B cell (primary cell): ENCODE results near the gene IL13RA1. TPM values are rescaled to one million over a fixed set of nuclear protein-coding genes. Genes with fewer than 3 reads are reported as not detected.

Source experiments
- ATAC-seq: fragments of 200-7000 bp; cut with Tn5 transposase; one replicate; pipeline ENCODE4 v1.10.0; 2021; ENCODE audit warnings: low read depth, mild to moderate bottlenecking, moderate number of reproducible peaks, moderate library complexity
- CTCF ChIA-PET: fragments of 350-600 bp; sonication (Branson Sonifier 250); formaldehyde crosslinking; loops from one replicate; lab custom pipeline; 2021; ENCODE audit warnings: antibody characterized with exemption, inconsistent platforms; lab: Charles Lee
- POLR2A ChIA-PET: fragments of 350-600 bp; sonication (Branson Sonifier 250); formaldehyde crosslinking; loops from one replicate; lab custom pipeline; 2021; ENCODE audit warnings: antibody characterized with exemption; lab: Charles Lee
- DNase-seq: peaks from one replicate; pipeline ENCODE4 v3.0.0; 2013
- H2AFZ ChIP-seq: 2 replicates; pipeline ENCODE4 v1.6.1; 2012; ENCODE audit warnings: mild to moderate bottlenecking, low read depth, low read length; ENCODE audit not compliant: insufficient read depth, poor library complexity, severe bottlenecking
- H3K27ac ChIP-seq, 2 donors: 1 replicate in 1 of 2; 2 replicates in 1 of 2; pipeline ENCODE4 v1.5.1; 2012 to 2013; ENCODE audit warnings: low read length in 2 of 2, mild to moderate bottlenecking in 2 of 2, moderate library complexity in 1 of 2
- H3K27me3 ChIP-seq, 4 experiments: fragments of 200-600 bp in 1 of 4; sonication (generic) in 1 of 4; replicated peaks in 1 of 4; 1 replicate in 2 of 4; 2 replicates in 2 of 4; pipeline versions ENCODE4 v1.6.1 to v1.7.0; 2013 to 2016; ENCODE audit warnings: low read length in 3 of 4, mild to moderate bottlenecking in 2 of 4, mixed read lengths in 1 of 4, moderate library complexity in 1 of 4; ENCODE audit not compliant: insufficient read depth in 4 of 4, control insufficient read depth in 3 of 4; ENCODE audit errors: control extremely low read depth in 1 of 4
- H3K36me3 ChIP-seq, 2 experiments: replicated peaks in 1 of 2; 1 replicate in 1 of 2; 2 replicates in 1 of 2; pipeline versions ENCODE4 v1.6.1 to v1.7.1; 2013; ENCODE audit warnings: low read length in 1 of 2; ENCODE audit not compliant: insufficient read depth in 2 of 2, control insufficient read depth in 1 of 2; ENCODE audit errors: control extremely low read depth in 1 of 2, extremely low read depth in 1 of 2
- H3K4me1 ChIP-seq, 2 donors: fragments of 200-600 bp in 1 of 2; sonication (generic) in 1 of 2; 1 replicate in 1 of 2; 2 replicates in 1 of 2; pipeline versions ENCODE4 v1.5.1 to v1.6.1; 2013 to 2017; ENCODE audit warnings: low read length in 2 of 2; ENCODE audit not compliant: control insufficient read depth in 2 of 2, insufficient read depth in 2 of 2
- H3K4me2 ChIP-seq: replicated peaks from 2 replicates; pipeline ENCODE3; 2012; ENCODE audit warnings: mild to moderate bottlenecking, low read depth, low read length; ENCODE audit not compliant: poor library complexity, severe bottlenecking
- H3K4me3 ChIP-seq, 5 experiments: fragments of 200-600 bp in 1 of 5; sonication (generic) in 1 of 5; 1 replicate in 3 of 5; 2 replicates in 2 of 5; pipeline versions ENCODE4 v1.5.1 to v1.7.0; 2011 to 2016; ENCODE audit warnings: low read length in 4 of 5, mild to moderate bottlenecking in 4 of 5, low read depth in 2 of 5, control low read depth in 1 of 5, moderate library complexity in 1 of 5; ENCODE audit not compliant: insufficient read depth in 1 of 5; ENCODE audit errors: control extremely low read depth in 1 of 5, extremely low read depth in 1 of 5
- H3K79me2 ChIP-seq: fragments of 200-600 bp; sonication (generic); one replicate; pipeline ENCODE4 v1.6.0; 2016; ENCODE audit warnings: low read length; ENCODE audit not compliant: control insufficient read depth, insufficient read depth
- H3K9ac ChIP-seq: fragments of 200-600 bp; sonication (generic); 2 replicates; pipeline ENCODE4 v1.6.1; 2017; ENCODE audit warnings: mild to moderate bottlenecking, low read length, moderate library complexity
- H3K9me3 ChIP-seq, 3 donors: one replicate each; pipeline versions ENCODE4 v1.6.1 to v1.7.1; 2013; ENCODE audit warnings: low read length in 2 of 3; ENCODE audit not compliant: control insufficient read depth in 2 of 3, insufficient read depth in 1 of 3; ENCODE audit errors: control extremely low read depth in 1 of 3
- H4K20me1 ChIP-seq: 2 replicates; pipeline ENCODE4 v1.6.0; 2012; ENCODE audit warnings: mild to moderate bottlenecking, low read length; ENCODE audit not compliant: insufficient read depth, control insufficient read depth, poor library complexity, severe bottlenecking
- H3K27ac Mint-ChIP-seq: one replicate; pipeline ENCODE4 v1.8.0; 2021; ENCODE audit warnings: mixed read lengths
- H3K27me3 Mint-ChIP-seq: one replicate; pipeline ENCODE4 v1.8.0; 2021; ENCODE audit warnings: mixed read lengths
- H3K4me1 Mint-ChIP-seq: one replicate; pipeline ENCODE4 v1.8.0; 2021; ENCODE audit warnings: mixed read lengths
- H3K4me3 Mint-ChIP-seq: one replicate; pipeline ENCODE4 v1.8.0; 2021; ENCODE audit warnings: mixed read lengths
- H3K9me3 Mint-ChIP-seq: one replicate; pipeline ENCODE4 v1.8.0; 2022; ENCODE audit warnings: mixed read lengths; ENCODE audit not compliant: insufficient read depth
- CTCF ChIP-seq: fragments of 200-600 bp; IDR thresholded peaks from one replicate; pipeline ENCODE4 v1.8.0; 2022; ENCODE audit warnings: antibody characterized with exemption, mild to moderate bottlenecking
- EZH2 ChIP-seq: IDR thresholded peaks from 2 replicates; pipeline ENCODE4 v1.6.1; 2012; ENCODE audit warnings: borderline replicate concordance, low read depth, mild to moderate bottlenecking, moderate library complexity, low read length; ENCODE audit not compliant: insufficient read depth, poor library complexity, severe bottlenecking
- WGBS: methylation state at CpG from one replicate; pipeline ENCODE4 v1.1.5; 2013; ENCODE audit warnings: missing lambda C conversion rate; ENCODE audit not compliant: insufficient coverage; 5-methylcytosine and 5-hydroxymethylcytosine counted together
- intact Hi-C: fragments of 100-400 bp; cut with micrococcal nuclease; formaldehyde crosslinking; loops from one replicate; pipeline ENCODE4 v1.10.0; 2022
- polyA plus RNA-seq: library from polyadenylated mRNA; depleted of rRNA; stranded (reverse); fragments of >200 nt; gene quantifications from 2 replicates; pipeline ENCODE4 v1.2.3, GENCODE V29; 2012
- total RNA-seq, 2 donors: library from RNA; stranded (reverse); fragments of 120-200 nt in 1 of 2; gene quantifications; 1 replicate in 1 of 2; 2 replicates in 1 of 2; pipeline versions ENCODE4 v1.2.3 to v1.2.4, GENCODE V29; 2013 to 2022

Gene IL13RA1
- total and polyA plus RNA-seq, 2 donors (not counting 1 experiment from before 2014, with no cell fraction given) = 9.2 to 36.1 TPM

DNA sequence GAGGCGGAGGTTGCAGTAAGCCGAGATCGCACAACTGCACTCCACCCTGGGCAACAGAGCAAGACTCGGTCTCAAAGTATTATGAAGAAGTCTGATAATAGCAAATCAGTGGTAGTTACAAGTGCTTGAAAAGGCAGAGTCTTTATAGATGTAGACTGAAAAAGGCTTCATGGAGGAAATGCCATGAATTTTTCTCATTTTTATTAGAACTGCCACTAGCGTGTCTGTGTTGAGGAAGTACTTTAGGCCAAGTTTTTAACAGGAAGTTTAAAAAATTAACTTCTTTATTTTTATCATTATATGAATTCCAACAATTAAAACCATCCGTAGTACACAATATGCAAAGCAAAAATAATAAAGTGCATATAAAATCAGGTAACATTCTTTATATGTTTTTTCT is 32.8 kb upstream of the IL13RA1 start:
- Histone ChIP-seq H3K27me3 (no peaks in the 10 kb centered on the region), H3K36me3 (no peaks in the 10 kb centered on the region), H3K9ac (no peak overlapping the region), H4K20me1 (no peaks in the 10 kb centered on the region), H2AFZ (no peak overlapping the region), H3K4me1 (peaks cover 11 to 16% of the 10 kb centered on the region in 2 donors), H3K4me2 (no peak overlapping the region), H3K79me2 (no peaks in the 10 kb centered on the region), H3K27ac (no peak overlapping the region), H3K9me3 (no peaks in the 10 kb centered on the region), H3K4me3 (no peak overlapping the region)
- no peaks in the 10 kb centered on the region for H3K9me3 Mint-ChIP-seq
- no peaks in the 10 kb centered on the region for H3K27me3 Mint-ChIP-seq
- CTCF ChIA-PET = no interaction called here
- H3K27ac Mint-ChIP-seq = no peak overlapping the region
- ATAC-seq (no peak), DNase-seq (no peak)
- no CpG with 5 or more reads among the region's 6 CpGs for WGBS
- H3K4me3 Mint-ChIP-seq = no peak overlapping the region
- TF ChIP-seq EZH2 = no peak
- no peak for TF ChIP-seq CTCF
- POLR2A ChIA-PET = no interaction called here
- H3K4me1 Mint-ChIP-seq = peaks cover 30% of the 10 kb centered on the region
- intact Hi-C loops = no loop called here

GRCh38 chrX:118698516-118699170 is 28.8 kb upstream of the IL13RA1 start:
- Mint-ChIP-seq H3K27me3 (no peaks in the 10 kb centered on the region), H3K27ac (peak overlapping the region; percentile 73), H3K4me1 (peaks cover 28% of the 10 kb centered on the region), H3K9me3 (no peaks in the 10 kb centered on the region), H3K4me3 (peak overlapping the region; percentile 17)
- Histone ChIP-seq H3K4me1 (peaks cover 11 to 16% of the 10 kb centered on the region in 2 donors), H3K27me3 (no peaks in the 10 kb centered on the region), H2AFZ (no peak overlapping the region), H3K36me3 (no peaks in the 10 kb centered on the region), H4K20me1 (no peaks in the 10 kb centered on the region), H3K27ac (peak overlapping the region in 1 of 2 donors; percentile 37), H3K4me2 (peak overlapping the region; percentile 0), H3K9me3 (no peaks in the 10 kb centered on the region), H3K79me2 (no peaks in the 10 kb centered on the region), H3K9ac (no peak overlapping the region), H3K4me3 (no peak overlapping the region)
- intact Hi-C loops = no loop called here
- POLR2A ChIA-PET = no interaction called here
- TF ChIP-seq CTCF = no peak
- no peak for TF ChIP-seq EZH2
- DNase-seq (peak; percentile 44), ATAC-seq (peak; percentile 82)
- CTCF ChIA-PET = no interaction called here
- no CpG with 5 or more reads among the region's 5 CpGs for WGBS
